NCI-H774 (cell line): ENCODE results near the gene HIVEP3.

Experiments used
- DNase-seq: peaks from one replicate; lab custom pipeline; 2025; lab: John Stamatoyannopoulos, UW

The HIVEP3 gene

DNA sequence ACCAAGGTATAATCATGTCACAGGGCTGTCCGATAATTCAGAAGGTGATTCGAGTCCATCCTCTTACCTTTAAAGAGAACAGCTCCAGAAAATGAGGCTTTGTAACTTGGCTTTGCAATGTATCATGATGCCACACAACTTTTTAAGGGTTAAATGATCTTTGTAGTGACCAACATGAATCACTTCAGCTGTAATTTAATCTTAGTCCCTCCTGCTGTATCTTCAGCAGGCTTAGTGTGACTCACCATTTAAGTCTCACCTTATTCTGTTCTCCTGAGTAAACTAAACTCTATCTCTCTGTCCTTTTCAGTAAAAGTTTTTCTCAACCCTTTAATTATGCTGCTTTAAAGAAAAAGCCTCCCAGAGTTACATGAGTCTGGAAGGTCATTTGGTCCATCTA lies 1.9 kb upstream of the HIVEP3 start:
- DNase-seq = no peak

DNA sequence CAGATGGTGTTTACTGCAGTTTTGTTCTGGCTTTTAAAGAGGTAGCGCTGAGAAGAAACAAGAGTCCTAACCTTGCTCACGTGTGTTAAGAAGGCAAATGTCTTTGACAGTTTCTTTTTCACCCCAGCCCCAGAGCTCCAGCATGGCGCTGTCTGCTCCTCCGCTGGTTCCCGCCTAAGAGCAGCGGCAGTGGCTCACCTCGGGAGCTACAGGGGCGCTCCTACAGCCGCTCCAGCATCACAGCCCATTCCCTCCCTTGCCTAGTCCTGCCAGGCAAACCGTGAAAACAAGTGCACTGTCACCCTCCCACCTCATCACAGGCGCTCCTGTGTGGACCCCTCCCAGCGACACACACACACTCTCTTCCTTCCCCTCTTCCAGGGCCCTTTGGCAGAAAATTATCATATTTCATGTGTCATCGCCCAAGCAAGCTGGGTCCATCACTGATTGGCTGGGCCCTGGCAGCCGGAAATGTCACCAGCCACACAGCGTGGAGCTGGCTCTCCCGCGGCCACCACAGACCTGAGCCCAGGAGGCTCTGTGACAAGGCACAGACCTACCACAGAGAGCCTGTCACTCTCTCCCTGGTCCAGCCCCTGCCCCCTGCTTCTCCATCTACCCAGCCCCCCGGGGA lies 1.2 kb upstream of the HIVEP3 start:
- peak; percentile 95 for DNase-seq

DNA sequence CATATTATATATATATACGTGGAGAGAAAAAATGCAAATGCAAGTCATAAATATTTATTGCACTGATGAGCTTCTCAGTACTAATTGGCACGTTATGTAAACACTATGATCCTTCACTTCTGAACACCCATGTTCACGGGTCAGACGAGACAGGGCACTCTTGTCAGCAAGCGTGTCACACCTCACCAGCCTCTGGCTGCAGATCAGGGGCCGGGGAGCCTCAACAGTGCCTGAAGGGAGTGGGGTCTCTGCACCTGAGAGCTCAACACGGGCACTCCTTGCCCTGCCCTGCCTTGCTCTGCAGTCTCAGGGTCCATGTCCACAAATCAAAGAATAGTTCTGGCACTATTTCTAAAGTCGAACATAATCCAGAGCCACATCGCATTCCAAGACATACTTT lies 409 bp upstream of the HIVEP3 start:
- DNase-seq = peak; percentile 60

DNA sequence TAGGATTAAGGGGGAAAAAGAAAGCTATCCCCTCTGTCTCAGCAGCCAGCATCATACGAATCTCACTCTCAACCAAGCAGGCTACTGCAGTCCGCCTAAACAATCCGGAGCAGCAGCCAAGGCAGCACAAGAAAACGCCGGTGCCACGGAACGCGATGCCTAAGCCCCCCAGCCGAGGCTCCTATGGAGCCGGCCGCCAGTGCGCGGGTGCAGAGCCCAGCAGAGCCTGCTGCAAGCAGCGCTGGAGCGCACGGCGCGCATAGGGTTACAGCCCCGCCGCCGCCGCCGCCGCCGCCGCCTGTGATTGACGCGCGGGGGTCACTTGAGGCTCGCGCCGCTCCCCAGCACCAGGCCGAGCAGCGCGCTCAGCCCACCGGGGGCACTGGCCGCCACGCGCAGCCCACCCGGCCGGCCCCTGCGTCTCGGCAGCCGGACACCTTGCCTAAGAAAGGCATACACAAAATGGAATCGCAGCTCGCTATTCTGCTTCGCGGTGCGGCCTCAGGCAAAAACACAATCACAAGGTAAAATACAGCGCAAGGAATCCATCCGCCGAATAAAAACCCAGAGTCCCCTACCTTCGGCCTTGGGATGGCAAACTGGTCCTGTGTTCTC lies 780 bp downstream of the HIVEP3 start:
- peak; percentile 73 for DNase-seq

DNA sequence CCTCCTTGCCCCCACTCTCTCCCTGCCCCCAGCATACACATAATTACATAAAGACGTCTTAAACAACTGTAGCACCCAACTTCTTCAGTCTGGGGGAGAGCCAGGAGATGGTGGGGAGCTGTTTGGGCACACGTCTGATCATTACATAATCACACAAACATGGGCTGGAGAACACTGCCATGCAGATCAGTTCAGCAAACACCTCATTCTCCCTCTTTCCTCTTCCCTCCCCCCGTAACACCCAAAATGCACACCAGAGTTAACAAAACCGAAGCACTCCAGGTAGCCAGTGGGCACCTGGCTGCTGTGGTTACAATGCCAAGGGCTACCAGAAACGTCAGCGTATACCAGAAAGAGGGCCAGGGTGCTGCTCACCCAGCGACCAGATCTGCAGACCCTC lies 1.6 kb downstream of the HIVEP3 start:
- DNase-seq = peak; percentile 57

DNA sequence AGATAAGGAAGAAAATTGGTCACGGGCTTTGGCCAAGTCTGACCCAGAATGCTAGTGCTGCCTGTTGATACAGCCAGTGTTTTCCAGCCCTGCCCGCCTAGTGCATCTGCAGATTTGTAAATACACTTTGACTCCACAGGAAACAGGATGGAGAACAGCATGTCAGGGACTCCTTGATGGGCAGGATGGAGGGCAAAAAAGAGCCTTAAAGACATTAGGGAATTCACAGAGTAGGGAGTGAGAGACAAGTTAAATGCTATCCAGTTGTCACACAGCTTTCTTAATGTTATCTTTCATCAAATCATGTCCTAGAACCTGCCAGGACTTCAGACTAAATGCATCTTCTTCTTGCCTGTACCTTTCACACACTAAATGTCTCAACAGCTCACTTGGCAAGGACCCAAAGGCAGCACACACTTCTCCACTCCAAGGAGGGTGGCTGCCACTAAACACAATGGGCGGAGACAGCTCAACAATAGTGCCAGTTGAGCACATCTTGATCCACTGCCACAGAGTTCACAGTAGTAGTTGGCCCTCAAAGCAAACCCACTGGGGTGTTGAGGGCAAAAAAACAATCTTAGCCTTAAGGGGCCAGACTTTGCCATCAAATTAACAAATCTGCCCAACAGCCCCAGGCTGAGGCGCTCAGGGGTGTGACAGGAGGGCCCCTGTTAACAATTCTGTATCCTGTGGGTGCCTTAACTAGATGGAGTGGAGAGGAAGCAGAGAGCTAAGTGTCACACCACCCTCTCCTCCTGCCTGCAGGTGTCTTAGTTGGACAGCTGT lies 2.7 kb downstream of the HIVEP3 start:
- DNase-seq = peak; percentile 19

DNA sequence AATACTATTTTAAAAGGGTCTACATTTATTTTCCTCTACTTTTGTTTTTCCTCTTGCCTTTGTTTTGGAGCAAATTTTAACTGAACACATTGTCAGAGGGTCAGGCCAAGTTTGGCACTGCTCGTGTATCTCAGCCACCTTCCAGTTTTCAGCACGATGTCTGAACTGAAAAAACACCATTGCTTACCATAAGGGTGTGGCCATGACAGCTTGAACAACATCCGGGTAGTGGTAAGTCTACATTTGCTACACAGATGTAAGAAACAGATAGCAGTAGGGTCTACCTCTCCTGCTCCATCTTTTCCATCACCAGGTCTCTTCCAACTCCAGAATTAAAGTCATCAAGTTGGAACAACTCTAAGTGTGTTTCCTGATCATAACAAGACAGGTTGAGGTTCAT lies 4.2 kb downstream of the HIVEP3 start:
- DNase-seq = no peak

DNA sequence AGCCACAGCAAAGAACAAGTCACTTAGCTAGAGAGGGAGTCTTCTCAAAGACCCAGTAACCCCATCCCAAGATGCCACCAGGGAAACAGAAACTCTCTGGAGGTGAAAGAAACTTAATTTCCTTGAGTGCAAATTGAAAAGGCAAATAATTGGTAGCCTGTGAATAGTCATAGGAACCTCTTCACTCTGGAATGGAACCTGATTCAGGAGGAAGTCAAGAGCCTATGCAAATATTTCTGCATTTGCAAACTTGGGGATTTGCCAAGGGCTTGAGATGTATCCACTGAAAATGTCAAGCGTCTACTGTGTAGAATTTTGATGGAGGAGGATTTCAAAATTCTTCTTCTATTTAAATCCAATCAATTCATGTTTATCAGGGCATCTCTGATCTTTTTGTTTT lies 5.7 kb downstream of the HIVEP3 start:
- DNase-seq = peak; percentile 59

DNA sequence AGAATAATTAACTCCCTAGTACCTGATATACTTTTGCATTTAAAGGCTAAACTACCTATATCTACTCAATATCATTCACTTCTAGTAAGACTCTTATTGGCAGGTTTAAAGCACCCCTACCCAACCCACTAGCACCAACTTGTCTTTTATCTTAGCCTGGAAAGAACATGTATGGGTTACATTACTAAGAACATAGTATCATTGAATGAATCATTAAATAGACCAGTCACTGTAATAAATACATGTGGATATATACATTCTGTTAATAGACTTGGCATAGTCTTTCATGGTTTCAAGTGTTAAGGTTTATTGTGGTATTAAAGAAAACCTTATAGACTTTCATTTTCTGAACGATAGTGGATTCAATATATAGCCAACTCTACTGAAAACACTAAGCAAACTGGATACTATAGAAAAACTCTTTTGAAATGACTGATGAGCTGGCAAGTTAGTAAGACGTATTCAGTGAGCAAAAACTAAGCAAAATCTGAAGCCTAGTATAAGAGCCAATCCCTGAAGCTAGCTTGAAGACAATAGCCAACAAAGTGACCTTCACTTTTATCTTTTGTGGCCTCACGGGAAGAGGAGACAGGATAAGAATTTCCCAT lies 10.3 kb downstream of the HIVEP3 start:
- DNase-seq = no peak

DNA sequence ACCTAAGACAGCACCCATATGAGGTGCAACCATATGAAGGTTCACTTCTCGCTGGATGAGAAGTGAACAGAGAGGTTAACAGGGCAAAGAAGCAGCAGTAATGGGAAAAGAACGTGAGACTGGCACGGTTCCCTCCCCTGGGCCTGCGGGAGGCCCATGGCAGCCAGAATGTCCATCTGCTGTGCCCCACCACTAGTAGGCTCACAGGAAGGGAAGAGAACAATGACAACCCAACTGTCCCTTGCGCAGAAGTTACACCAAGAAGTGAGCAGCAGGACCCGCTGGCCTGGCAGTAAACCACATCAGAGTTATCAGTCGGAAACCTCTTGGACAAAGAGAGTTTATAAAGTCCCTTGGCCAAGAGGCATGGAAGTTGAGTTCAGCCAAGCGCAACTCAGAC lies 11.3 kb downstream of the HIVEP3 start:
- no peak for DNase-seq

DNA sequence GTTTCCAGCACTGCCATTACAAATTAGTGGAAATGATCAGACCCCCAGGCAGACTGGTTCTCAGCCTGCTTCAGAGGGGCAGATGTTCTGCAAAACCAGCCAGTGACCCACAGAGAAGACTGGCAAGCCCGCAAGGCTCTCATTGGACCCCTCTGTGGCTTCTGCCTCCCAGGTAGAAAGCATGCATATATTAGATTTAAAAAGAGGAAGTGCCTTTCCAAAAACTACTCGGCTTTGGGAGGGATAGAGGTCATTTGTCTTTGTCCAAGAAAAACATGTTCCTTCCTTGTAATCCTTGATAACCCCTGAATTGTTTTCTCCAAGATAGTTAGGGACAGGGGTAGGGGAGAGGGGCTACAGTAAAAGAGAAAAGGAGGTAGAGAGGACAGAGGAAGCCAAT lies 11.8 kb downstream of the HIVEP3 start:
- DNase-seq = no peak

DNA sequence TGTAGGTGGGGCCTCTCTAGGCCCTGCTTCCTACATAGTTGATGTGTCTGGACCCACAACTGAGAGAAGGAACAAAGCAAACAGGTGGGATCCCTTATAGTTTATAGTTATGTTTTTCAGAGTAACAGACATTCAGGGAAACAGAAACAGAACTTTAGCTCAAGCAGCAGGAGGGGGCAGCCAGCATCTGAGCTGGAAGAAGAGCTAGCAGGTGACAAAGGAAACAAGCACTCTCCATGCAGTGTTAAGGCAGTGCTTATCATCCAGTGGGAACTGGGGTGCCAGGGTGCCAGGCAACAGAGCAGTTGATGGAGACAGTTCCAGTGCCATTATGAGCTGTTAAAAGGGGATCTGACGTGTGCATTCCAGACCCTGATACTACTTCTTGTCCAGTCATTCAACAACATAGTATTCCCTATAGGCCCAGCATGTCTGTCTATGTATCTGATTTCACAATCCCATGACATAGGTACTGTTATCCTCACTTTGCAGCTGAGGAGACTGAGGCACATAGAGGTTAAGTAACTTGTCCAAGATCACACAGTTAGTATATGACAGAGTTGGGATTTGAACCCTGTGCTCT lies 13.5 kb downstream of the HIVEP3 start:
- DNase-seq = no peak

DNA sequence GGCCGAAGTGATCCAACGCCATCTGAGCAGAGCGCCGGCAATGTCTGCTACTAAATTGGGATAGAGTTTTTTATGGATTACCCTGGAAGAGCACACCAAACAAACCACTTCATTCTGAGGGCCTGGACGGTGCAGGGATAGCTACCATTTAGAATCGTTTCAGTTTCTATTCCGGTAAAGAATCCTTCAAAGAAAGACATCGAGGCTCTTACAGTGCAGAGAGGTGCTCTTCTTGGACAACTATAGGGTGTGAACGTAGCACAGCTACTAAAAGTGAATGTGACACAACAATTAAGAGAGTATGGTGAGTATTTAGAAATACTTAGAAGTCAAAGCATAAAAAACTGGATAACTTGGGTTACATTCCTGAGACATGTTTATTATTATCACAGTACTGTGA lies 16.1 kb downstream of the HIVEP3 start:
- no peak for DNase-seq

DNA sequence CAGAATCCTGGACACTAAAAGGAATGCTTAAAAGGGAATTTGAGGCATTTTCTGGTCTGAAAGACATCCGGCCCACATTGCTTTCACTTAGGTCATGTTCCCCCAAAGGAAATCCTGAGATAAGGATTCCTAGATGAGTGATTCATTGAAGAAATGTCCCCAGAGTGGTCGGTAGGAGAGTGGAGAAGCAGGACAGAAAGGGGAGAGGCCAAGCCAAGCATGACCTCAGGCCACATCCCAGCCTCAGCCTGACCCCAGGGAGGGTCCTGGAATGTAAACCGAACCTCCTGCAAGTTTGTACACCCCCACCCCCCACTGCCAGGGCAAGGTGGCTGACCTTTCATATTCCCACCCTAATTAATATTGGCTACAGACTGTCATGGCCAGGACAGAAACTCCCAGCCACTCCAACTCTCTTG lies 16.6 kb downstream of the HIVEP3 start:
- no peak for DNase-seq

DNA sequence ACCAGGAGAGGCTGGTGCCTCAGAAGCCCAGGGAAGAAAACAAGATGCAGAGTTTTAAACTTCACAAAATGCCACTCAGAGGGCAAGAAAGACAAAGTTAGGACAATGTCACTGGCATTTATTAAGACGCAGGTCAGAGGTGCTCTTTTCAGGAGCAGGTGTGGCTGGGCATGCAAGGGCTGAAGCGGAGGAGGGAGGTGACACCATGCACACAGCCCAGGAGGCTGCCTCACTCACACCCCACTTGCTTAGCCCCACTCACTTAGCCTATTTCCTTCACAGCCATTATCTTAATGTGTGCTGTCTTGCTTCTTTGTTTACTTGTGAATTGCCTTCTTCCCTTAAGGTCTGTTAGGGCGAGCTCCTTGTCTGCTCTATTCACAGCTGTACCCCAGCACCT lies 17.2 kb downstream of the HIVEP3 start:
- DNase-seq = no peak

DNA sequence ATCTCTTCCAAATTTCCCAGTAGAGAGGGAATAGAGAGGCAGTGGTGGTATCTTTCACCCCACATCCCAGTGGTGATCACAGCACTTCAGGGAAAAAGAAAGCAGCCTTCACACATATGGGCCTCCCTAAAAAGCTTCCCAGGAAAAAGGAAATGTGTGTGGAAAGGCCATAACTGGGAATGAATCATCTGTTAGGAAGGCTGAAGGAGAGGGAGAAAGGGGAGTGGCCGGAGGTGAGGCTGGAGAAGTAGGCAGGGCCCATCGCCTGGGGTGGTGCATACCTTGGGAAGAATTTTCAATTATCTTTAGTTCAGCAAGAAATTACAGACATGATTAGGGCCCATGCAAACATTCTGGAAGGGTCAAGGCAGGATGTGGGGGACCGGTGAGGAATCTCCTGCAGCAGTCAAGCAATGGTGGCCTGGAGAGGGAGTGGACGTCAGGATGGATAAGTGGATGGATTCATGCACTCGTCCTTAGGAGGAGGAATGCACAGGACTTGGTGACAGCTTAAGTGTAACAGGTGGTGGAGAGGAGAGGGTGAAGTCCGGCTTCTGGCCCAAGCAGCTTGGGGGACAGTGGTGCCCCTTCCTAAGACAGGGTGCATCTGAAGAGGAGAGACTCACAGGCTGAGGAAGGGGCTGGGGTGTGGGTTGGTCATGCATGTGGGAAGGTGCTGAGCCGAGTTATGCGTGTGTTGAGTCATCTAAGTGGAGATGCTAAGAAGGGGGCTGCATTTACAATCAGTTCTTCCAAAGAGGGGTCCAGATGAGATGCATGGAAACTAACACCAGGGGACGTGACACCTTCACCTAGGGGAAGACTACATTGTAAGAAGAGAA lies 17.9 kb downstream of the HIVEP3 start:
- DNase-seq = no peak

DNA sequence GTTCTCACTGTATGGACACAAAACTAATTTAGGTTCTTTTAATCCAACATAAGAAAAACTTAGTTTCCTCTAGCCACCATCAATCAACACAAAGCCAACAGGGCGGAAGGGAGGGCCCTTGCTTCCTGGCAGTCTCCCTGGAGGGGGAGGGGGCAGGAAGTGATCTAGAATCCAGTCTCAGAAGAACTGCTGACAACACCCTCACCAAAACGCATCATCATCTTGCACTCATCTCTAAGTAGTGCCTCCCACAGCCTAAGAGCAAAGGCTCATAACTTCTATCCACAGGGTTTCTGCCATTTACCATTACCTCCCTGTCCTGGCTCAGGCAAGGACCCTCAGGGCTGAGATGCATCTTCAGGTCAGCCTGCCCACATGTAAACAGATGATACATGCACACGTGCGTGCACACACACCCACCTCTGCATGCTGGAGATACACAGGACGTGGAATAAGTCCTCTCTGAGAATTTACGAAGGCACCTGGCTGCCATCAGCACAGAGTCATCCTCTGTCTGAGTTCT lies 20.5 kb downstream of the HIVEP3 start:
- DNase-seq = no peak

DNA sequence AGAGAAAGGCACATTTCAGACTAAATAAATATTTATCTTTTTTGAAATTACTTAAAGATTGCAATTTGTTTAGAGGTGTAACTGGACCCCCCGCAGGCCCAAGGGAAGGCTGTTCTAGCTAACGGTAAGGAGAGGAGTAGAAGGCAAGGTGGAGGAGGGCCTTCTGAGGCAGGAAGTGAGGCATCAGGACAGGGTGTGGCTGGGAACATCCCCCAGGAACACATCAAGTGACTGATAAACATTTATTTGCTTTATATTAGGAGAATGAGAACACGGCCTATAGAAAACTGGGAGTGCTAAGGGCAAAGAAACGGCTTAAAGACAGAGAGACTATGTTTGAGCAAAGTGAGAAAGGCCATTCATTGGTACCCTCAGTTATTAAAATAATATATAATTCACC lies 23.2 kb downstream of the HIVEP3 start:
- DNase-seq = no peak

DNA sequence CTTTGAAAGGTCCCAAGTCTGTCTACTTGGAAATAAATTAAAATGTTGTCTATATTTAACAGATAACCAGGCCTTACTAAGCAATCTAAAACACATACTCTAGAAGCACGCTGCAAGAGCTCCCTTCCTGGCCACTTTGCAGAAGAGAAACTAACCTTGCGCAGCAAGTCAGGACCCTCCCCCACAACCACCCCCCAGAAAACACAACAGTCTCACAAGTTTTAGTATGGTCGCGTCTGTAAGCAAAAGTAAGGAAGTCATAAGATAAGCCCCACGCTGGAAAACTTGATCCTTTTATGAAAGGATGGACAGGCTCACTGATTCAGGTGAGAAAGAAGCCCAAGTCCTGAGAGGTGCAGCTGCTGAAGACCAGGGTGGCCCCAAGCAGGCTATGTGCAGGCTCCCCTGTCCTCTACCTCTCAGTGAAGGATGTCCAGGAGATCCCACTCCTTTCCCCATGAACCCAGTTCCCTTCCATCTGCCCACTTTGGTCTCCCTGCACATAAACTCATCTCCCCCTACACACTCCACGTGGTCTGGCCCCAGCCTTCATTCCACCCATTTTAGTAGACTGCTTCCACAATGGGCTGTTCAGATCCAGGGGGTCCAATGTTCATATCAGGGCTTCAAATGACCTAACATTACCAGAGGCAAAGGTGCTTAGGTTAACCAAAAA lies 23.8 kb downstream of the HIVEP3 start:
- no peak for DNase-seq

DNA sequence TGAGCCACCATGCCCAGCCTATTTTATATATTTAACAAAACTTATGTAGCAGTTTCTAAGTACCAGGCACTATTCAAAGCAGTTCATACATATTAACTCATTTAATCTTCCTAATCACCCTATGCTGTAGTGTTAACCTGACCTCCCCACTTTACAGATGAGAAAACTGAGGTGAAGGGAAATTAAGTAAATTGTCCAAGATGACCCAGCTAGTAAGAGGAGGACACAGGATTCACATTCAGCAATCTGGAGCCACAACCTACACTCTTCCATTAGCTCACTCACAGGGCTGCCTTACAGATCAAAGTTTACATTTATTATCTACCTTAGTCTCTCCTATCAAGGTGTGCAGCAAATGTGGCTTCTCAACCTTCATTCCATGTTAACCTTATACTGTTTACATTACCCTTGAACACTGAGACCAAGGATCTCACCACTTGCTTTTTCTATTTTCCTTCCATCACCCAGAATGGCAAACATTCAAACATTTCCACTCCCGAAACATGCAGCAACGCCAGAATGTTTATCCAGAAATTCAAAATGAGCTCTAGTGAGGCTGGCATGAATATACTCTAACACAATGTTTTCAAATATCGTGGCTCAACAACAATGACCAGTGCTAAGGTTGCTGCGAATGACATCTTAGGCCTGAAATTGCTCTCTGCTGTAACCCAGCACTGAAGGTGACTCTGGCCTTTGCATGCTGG lies 24.5 kb downstream of the HIVEP3 start:
- no peak for DNase-seq
